ENCODE measurements around the gene OSTC. TPM values are rescaled to one million over a fixed set of nuclear protein-coding genes. Genes with fewer than 3 reads are reported as not detected.

The OSTC gene
- 191 and 231 TPM in 2 replicates for total RNA-seq (2014; rRNA removed; shearing (Covaris generic))

- DNase-seq (ENCODE audit: low read depth), result peak; percentile 92
These were observed at the start of gene OSTC for GRCh38 chr4:108650212-108651013. OSTC (plus strand) TSS chr4:108650599; CDS start chr4:108650656, 57 bp downstream.

DNA sequence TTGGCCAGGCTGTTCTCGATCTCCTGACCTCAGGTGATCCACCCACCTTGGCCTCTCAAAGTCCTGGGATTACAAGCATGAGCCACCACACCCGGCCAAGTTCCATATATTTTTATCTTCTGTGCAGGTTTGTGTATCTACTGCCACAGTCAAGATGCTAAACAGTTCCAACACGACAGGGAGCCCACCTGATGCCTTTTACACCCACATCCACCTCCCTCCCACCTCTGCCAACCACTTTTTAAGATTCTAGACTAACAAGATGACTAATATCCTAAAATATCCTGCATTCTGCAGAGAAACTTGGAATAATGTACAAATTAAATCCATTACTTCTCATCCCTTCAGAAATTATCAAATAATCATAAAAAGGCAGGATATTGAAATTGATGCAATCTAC is 49.3 kb upstream of the OSTC start:
- DNase-seq (ENCODE audit: low read depth), result no peak

- no peak for DNase-seq (ENCODE audit: low read depth)
These were observed 48.9 kb upstream of the OSTC start for GRCh38 chr4:108601532-108601931.

GRCh38 chr4:108602163-108602562 is 48.2 kb upstream of the OSTC start:
- DNase-seq (ENCODE audit: low read depth), result no peak

DNA sequence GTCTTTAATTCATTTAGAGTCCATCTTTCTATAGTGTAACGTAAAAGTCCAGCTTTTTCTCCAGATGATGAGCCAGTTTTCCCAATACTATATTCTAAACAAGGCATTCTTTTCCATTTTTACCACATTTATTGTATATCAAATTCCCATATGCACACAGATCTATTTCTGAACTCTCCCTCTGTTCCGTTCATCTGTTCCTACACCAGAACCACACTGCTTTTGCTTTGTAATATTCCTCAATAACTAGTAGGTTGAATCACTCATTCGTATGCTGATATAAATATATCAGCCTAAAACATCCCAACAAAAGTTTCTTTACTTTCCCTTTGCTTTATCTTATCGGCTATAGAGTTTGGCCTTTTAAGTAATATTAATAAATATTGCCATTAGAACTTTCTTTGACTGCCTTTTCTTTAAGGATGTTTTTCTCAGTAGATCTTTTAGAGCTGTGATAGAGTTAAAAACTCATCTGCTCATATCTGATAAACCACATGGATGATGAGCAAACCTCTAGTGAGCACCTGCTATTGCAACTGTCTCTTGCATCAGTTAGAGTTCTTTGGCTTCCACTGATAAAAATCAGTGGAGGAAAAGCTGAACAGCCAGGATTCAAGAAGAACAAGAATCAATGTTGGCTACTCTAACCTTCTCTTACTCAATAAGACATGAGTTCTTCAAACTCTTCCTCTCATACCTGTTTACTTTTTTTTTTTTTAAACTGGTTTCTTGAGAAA is 43.2 kb upstream of the OSTC start:
- DNase-seq (ENCODE audit: low read depth), result no peak

DNA sequence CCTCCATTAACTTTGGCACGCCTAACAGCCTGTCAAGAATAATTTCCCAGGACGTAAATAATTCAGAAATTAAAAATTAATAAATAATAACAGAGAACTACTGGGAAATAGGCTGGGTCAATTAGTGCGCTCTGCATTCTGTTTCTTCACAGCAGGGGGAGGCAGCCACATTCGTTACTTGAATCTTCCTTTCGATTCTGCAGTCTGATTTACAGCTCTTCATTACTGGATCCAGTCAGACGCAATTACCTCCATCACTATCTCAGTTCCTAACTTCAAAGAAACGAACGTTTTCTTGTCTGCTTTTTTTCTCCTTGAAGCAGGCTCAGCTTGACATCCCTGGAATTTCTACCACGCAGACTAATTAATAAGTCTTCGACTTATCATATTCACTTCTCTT is 39.0 kb upstream of the OSTC start:
- no peak for DNase-seq (ENCODE audit: low read depth)

- DNase-seq (ENCODE audit: low read depth), result no peak
These were observed 38.0 kb upstream of the OSTC start for GRCh38 chr4:108612365-108612764.

DNA sequence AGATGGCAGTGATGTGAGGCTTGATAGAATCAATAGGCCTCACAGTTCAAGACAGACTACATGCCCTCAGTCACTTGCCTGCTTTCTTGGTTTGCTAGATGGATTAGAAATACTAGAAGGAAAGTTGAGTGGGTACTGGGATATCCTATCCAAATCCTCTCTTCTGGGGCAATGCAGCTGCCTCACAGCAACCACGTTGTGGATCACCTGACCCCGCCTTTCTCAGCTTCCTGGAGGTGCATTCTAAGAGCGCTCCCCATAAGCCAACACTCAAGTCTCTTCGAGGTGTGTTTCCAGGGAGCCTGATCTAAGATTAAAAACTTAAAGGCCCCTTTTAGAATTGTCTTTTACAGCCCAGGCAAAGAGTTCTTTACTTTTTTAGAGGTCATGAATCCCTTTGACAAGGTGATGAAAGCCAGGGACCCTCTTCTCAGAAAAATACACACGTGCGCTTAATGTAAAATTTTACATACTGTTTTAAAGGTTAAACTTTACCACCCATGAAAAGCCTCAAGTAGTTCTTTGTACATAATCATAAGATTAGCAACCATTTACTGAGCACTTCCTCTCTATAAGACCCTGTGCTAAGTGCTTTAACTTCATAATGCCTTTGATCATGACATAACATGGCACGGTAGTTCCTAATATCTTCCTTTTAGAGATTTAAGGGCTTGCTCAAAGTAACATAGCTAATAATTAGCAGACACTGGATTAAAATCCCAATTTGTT is 30.9 kb upstream of the OSTC start:
- DNase-seq (ENCODE audit: low read depth), result no peak

- peak; percentile 95 for DNase-seq (ENCODE audit: low read depth)
These were observed 30.1 kb upstream of the OSTC start, which contains the start of gene RPL34 for GRCh38 chr4:108620101-108620932. RPL34 (plus strand) TSS chr4:108620576; CDS start chr4:108621960, 1,384 bp downstream.

GRCh38 chr4:108620933-108621905 is 29.2 kb upstream of the OSTC start:
- no peak for DNase-seq (ENCODE audit: low read depth)

DNA sequence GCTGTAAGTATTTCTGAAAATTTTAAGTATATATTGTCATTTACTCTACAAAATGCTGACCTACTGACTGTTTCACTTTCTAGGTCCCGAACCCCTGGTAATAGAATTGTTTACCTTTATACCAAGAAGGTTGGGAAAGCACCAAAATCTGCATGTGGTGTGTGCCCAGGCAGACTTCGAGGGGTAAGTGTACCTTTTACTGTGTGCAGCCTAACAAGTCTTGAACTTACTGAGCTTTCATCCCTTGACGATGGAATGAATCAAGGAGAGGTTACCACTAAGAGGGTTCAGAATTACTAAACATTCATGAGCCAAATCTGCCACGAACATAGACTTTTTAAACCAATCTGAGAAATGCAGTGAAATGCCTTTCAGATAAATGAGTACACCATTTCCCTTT is 28.4 kb upstream of the OSTC start:
- no peak for DNase-seq (ENCODE audit: low read depth)

GRCh38 chr4:108622828-108623227 is 27.6 kb upstream of the OSTC start:
- no peak for DNase-seq (ENCODE audit: low read depth)

DNA sequence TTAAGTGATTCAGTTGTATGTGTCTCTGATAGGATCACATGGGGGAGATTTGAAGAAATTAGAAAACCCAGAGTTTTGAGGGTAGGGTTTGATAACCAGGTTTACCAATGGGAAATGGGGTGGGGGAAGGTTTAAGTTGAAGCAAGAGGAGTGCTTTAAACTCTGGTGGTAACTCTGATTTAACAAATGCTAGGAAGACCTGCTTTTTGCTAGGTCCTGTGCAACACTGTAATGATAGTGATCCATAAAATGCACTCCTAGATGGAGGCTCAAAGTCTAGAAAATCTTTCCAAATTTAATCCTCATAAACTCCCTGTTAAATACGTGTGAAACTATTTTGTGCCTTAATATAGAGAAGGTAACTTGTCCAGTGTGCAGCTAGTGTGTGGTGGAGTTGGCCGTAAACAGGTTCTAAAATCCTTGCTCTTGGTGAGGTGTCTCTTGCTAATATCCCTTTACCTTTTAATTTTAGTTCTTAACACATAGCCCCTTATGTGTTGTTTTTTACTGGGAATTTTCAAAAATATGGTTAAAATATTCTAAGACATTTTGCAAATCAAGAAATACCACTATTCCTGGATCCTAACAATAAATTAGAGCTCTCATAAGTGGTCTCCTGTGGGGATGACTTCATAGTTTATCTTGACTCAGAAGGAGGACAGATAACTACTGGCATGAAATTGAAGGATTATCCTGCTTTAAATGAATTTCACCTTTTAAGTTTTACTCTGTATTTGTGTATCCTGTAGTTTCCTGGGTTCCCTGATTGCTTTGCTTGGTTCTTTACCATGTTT is 25.9 kb upstream of the OSTC start:
- no peak for DNase-seq (ENCODE audit: low read depth)

GRCh38 chr4:108626056-108626455 is 24.3 kb upstream of the OSTC start:
- no peak for DNase-seq (ENCODE audit: low read depth)

DNA sequence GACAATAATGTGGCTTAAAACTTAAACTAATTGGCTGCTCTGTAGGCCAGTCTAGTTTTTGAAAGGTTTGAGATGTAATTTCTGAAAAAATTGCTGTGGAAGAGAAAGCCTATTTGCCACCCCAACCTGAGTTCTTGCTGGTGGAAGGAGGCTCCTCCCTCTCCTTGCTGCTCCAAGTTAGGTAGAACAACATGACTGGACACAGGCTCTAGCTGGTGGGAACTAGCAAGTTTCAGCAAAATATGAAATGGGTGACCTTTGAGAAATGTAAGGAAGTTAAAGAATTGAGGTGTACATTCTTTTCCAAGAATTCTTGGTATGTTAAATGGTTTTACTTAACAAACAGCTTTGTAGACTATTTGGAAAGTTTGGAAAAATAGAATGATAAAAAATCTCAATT is 22.0 kb upstream of the OSTC start:
- DNase-seq (ENCODE audit: low read depth), result no peak

GRCh38 chr4:108635070-108635655 is 15.2 kb upstream of the OSTC start:
- no peak for DNase-seq (ENCODE audit: low read depth)

DNA sequence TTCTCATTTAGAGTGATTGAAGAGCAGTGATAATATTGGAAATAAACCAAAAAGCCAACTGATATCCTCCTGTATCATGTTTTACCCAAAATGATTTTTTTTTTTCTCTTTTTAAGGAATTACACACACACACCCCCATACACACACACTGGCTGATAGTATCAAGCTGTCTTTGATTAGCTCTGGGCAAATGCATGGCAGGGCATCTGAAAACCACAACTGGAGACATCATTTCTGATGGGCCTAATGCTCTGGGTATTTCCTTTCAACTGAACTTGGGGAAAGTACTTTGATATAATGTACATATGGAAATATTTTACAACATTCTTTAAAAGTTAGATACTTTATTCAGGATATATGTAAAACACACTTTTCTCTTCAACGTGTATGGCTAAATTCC is 14.2 kb upstream of the OSTC start:
- DNase-seq (ENCODE audit: low read depth), result no peak

- DNase-seq (ENCODE audit: low read depth), result no peak
These were observed 12.5 kb upstream of the OSTC start for GRCh38 chr4:108637856-108638255.

GRCh38 chr4:108644237-108644636 is 6.2 kb upstream of the OSTC start:
- peak; percentile 88 for DNase-seq (ENCODE audit: low read depth)

Measured in M059J (cell line).